Fibroblast of pulmonary artery (primary cell): ENCODE results near the gene ASXL1.

Source experiments
- DNase-seq: peaks from one replicate; pipeline ENCODE4 v3.0.0-alpha.2; 2010; ENCODE audit warnings: low read depth
- H3K4me3 ChIP-seq: replicated peaks from 2 replicates; pipeline ENCODE4 v1.5.1; 2011; ENCODE audit warnings: low read depth, mild to moderate bottlenecking, control low read depth, low read length, moderate library complexity
- CTCF ChIP-seq: IDR thresholded peaks from 2 replicates; pipeline ENCODE4 v1.5.1; 2011; ENCODE audit warnings: mild to moderate bottlenecking, control low read depth, low read length, inconsistent platforms; ENCODE audit errors: missing control alignments

Gene ASXL1

GRCh38 chr20:32357869-32358631 lies at the start of gene ASXL1:
ASXL1 (plus strand) TSS chr20:32358331; CDS start chr20:32358776, 445 bp downstream.
- TF ChIP-seq CTCF: no peak
- DNase-seq: peak; percentile 98

GRCh38 chr20:32312718-32313424 lies 45.3 kb upstream of the ASXL1 start:
- no peak overlapping the region for H3K4me3 ChIP-seq
- DNase-seq: no peak
- TF ChIP-seq CTCF: no peak

More at GRCh38 chr20:32357869-32358631, at the start of gene ASXL1:
- peak within 1 kb of the TSS; percentile 96 for H3K4me3 ChIP-seq

GRCh38 chr20:32314768-32315167 lies 43.4 kb upstream of the ASXL1 start:
- TF ChIP-seq CTCF: no peak
- DNase-seq: no peak
- H3K4me3 ChIP-seq: no peak overlapping the region

GRCh38 chr20:32315399-32315798 lies 42.7 kb upstream of the ASXL1 start:
- TF ChIP-seq CTCF: no peak
- H3K4me3 ChIP-seq: no peak overlapping the region
- no peak for DNase-seq

DNA sequence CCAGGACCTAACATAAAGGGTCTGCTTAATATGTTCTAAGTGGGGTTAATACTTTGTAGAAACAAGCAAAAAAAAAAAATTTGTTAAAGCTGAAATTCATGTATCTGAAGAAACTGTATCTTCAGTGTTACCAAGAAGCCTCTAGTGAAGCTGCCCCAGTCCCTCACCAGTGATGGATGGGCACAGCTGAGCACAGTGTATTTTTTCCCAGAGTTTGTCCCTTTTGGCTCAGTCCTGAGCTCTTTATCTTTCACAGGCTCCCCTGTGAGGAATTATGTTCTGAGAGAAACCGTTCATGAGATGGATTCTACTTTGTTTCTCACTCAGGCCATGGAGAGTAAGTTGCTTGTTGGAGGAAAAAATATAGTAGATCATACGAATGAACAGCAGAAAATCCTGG lies 42.2 kb upstream of the ASXL1 start:
- no peak for DNase-seq
- TF ChIP-seq CTCF: no peak

DNA sequence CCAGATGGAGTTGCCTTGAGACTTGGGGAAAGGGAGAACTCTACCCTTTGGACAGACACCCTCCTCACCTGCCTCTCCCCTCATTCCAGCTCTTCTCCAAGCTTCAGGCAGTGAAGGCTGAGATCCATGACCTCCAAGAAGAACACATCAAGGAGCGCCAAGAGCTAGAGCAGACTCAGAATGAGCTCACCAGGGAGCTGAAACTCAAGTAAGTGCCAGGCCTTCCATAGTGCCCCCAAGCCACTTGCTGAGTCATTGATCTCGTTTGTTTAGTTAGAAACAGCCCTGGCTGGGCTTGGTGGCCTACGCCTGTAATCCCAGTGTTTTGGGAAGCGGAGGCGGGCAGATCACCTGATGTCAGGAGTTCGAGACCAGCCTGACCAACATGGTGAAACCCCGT lies 41.5 kb upstream of the ASXL1 start:
- no peak for DNase-seq
- H3K4me3 ChIP-seq: no peak overlapping the region
- TF ChIP-seq CTCF: no peak

More for the DNA sequence above, 42.2 kb upstream of the ASXL1 start:
- no peak overlapping the region for H3K4me3 ChIP-seq
